Spleen (tissue), 11 donors: ENCODE data around the gene TBX20. TPM values are rescaled to one million over a fixed set of nuclear protein-coding genes. Genes with fewer than 3 reads are reported as not detected.

ENCODE experiments used
- DNase-seq: peaks from one replicate; pipeline ENCODE4 v3.0.0-alpha.2; 2020
- H3K27ac ChIP-seq, 8 donors: fragments of 200-600 bp; sonication (generic) in 7 of 8; 1 replicate in 4 of 8; 2 replicates in 4 of 8; pipeline versions ENCODE4 v1.5.0 to v1.8.0; 2016 to 2021; ENCODE audit warnings: inconsistent platforms in 4 of 8, mild to moderate bottlenecking in 4 of 8, moderate library complexity in 1 of 8
- H3K27me3 ChIP-seq, 7 donors: fragments of 200-600 bp; sonication (generic) in 6 of 7; replicated peaks in 1 of 7; 1 replicate in 4 of 7; 2 replicates in 3 of 7; pipeline versions ENCODE4 v1.5.0 to v1.8.0; 2016 to 2021; ENCODE audit warnings: inconsistent platforms in 3 of 7, mild to moderate bottlenecking in 1 of 7
- H3K36me3 ChIP-seq, 6 donors: fragments of 200-600 bp; sonication (generic) in 5 of 6; 1 replicate in 4 of 6; 2 replicates in 2 of 6; pipeline versions ENCODE4 v1.5.0 to v1.8.0; 2016 to 2021; ENCODE audit warnings: inconsistent platforms in 2 of 6
- H3K4me1 ChIP-seq, 6 donors: fragments of 200-600 bp; sonication (generic) in 5 of 6; 1 replicate in 3 of 6; 2 replicates in 3 of 6; pipeline versions ENCODE4 v1.5.0 to v1.8.0; 2016 to 2021; ENCODE audit warnings: inconsistent platforms in 3 of 6
- H3K4me3 ChIP-seq, 8 donors: fragments of 200-600 bp; sonication (generic) in 7 of 8; 1 replicate in 4 of 8; 2 replicates in 4 of 8; pipeline versions ENCODE4 v1.5.0 to v1.8.0; 2016 to 2021; ENCODE audit warnings: inconsistent platforms in 4 of 8, mild to moderate bottlenecking in 4 of 8, moderate library complexity in 2 of 8
- H3K9me3 ChIP-seq, 8 donors: fragments of 200-600 bp; sonication (generic) in 7 of 8; 1 replicate in 4 of 8; 2 replicates in 4 of 8; pipeline versions ENCODE4 v1.5.0 to v1.8.0; 2016 to 2021; ENCODE audit warnings: inconsistent platforms in 4 of 8
- POLR2A ChIP-seq, 3 donors: fragments of 450-650 bp; IDR thresholded peaks; one replicate each; pipeline ENCODE4 v1.5.1; 2017; ENCODE audit warnings: antibody characterized with exemption in 3 of 3, mild to moderate bottlenecking in 1 of 3
- POLR2AphosphoS5 ChIP-seq, 3 donors: sonication (generic); formaldehyde crosslinking; IDR thresholded peaks; one replicate each; pipeline ENCODE4 v1.5.1; 2017; ENCODE audit warnings: antibody characterized with exemption in 3 of 3
- WGBS, 5 donors: extraction: QIAGEN DNeasy Blood & Tissue Kit in 3 of 5; methylation state at CpG; one replicate each; pipeline versions ENCODE4 v1.1.5 to v1.1.7; 2013 to 2018; 5-methylcytosine and 5-hydroxymethylcytosine counted together
- intact Hi-C: fragments of 100-400 bp; cut with DNase I; formaldehyde crosslinking; loops from one replicate; pipeline ENCODE4 v1.15.0; 2023; ENCODE audit warnings: low total_unique reads
- polyA plus RNA-seq, 3 donors: library from polyadenylated mRNA; stranded (reverse); fragments of 200-250 nt; gene quantifications; one replicate each; pipeline ENCODE4 v1.2.1, GENCODE V29; 2013
- total RNA-seq, 7 donors: library from RNA; depleted of rRNA in 3 of 7; stranded (reverse); fragments of >200 nt in 3 of 7; fragmentation: NEBNext Ultra II Directional in 4 of 7; extraction: Animal tissue kit (Norgen Biotek cat#: 25700) in 4 of 7; gene quantifications; one replicate each; pipeline versions ENCODE4 v1.1.0 to v1.2.1, GENCODE V29; 2016 to 2021
- TF ChIP-seq, protein P1 (sequence below), 11 experiments: fragments of 200-600 bp in 7 of 11; fragments of 450-650 bp in 4 of 11; sonication (generic) in 4 of 11; IDR thresholded peaks in 8 of 11; conservative IDR thresholded peaks in 3 of 11; 1 replicate in 7 of 11; 2 replicates in 4 of 11; pipeline versions ENCODE4 v1.4.0 to v1.8.0; 2016 to 2021; ENCODE audit warnings: antibody characterized with exemption in 11 of 11, inconsistent platforms in 4 of 11, mild to moderate bottlenecking in 1 of 11
- donor health status: healthy with polysubstance abuse.
- donor health status: DM: no; HTN: no; CAD: no; lungs with moderate emphysema.
- donor health status: DM: no; HTN: no; CAD: no.
- donor health status: Bipolar disorder and iron deficiency.
- donor health status: healthy.
- donor health status: DM: no; HTN: no; CAD: no.
- donor health status: DM: yes; HTN: yes; CAD: no.

TBX20 gene
- total and polyA plus RNA-seq, 10 donors = not detected

DNA sequence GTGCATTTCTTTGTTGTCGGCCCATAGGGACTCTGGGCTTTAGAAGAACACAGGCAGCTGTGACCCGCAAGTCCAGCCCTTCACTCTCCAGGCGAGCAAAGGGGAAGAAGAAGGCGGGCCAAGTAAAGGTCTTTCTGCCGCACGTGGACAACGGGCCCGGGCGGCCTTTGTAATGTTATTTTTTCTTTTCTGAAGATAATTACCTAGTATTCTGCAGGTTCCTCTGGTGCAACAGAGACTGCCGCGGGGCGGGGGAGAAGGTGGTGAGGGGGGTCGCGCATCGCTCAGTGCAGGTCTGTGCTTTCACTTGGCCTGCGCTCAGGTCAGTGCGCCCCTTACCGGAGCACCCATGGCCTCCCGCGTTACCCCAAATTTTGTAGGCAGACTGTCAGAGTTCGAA lies 7.1 kb upstream of the TBX20 start:
- DNase-seq = no peak
- H3K9me3 ChIP-seq = peaks cover 0 to 11% (median 0%) of the 10 kb centered on the region in 8 donors
- 5 to 11% (median 8%) methylated on average over 21 of the region's 21 CpGs for WGBS, 5 donors
- intact Hi-C loops = no loop called here
- TF ChIP-seq POLR2A (IDR thresholded peaks at IDR 0.05) (no peak), POLR2AphosphoS5 (IDR thresholded peaks at IDR 0.05) (no peak)
- TF ChIP-seq, protein P1, sequence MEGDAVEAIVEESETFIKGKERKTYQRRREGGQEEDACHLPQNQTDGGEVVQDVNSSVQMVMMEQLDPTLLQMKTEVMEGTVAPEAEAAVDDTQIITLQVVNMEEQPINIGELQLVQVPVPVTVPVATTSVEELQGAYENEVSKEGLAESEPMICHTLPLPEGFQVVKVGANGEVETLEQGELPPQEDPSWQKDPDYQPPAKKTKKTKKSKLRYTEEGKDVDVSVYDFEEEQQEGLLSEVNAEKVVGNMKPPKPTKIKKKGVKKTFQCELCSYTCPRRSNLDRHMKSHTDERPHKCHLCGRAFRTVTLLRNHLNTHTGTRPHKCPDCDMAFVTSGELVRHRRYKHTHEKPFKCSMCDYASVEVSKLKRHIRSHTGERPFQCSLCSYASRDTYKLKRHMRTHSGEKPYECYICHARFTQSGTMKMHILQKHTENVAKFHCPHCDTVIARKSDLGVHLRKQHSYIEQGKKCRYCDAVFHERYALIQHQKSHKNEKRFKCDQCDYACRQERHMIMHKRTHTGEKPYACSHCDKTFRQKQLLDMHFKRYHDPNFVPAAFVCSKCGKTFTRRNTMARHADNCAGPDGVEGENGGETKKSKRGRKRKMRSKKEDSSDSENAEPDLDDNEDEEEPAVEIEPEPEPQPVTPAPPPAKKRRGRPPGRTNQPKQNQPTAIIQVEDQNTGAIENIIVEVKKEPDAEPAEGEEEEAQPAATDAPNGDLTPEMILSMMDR (IDR thresholded peaks at IDR 0.05 in 8 of 11, conservative IDR thresholded peaks at IDR 0.05 in 3 of 11) = no peak
- H3K27me3 ChIP-seq = peaks cover 5 to 100% (median 77%) of the 10 kb centered on the region in 7 donors
- H3K36me3 ChIP-seq = no peaks in the 10 kb centered on the region
- peaks cover 0 to 31% (median 20%) of the 10 kb centered on the region in 6 donors for H3K4me1 ChIP-seq
- H3K27ac ChIP-seq = no peak overlapping the region
- H3K4me3 ChIP-seq = no peak overlapping the region

DNA sequence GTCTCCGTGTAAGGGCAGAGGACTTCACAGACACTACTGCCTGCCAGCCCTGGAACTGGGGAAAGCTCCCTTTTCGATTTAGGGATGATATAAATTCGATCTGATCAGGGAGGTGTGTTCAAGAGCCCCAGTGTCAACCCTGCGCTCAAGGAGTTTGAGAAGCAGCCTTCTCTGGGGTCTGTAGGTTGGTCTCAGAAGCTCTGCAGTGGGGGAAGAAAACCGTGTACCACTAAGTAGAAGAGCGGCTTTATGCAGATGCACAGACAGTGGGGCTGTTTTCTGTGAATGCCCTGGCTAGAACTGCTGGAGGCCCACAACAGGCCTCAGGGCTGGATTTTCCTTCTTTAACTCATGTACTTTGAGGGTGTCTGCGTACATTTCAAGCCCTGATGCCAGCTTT lies 6.3 kb upstream of the TBX20 start:
- H3K4me3 ChIP-seq = no peak overlapping the region
- peaks cover 0 to 19% (median 0%) of the 10 kb centered on the region in 8 donors for H3K9me3 ChIP-seq
- 36 to 51% (median 41%) methylated on average over 7 of the region's 7 CpGs for WGBS, 5 donors
- H3K4me1 ChIP-seq = peaks cover 0 to 31% (median 20%) of the 10 kb centered on the region in 6 donors
- intact Hi-C loops = no loop called here
- no peak for TF ChIP-seq POLR2AphosphoS5 (IDR thresholded peaks at IDR 0.05)
- TF ChIP-seq, protein P1 (IDR thresholded peaks at IDR 0.05 in 8 of 11, conservative IDR thresholded peaks at IDR 0.05 in 3 of 11) = no peak
- no peak for TF ChIP-seq POLR2A (IDR thresholded peaks at IDR 0.05)
- no peak for DNase-seq
- H3K27ac ChIP-seq = no peak overlapping the region
- no peaks in the 10 kb centered on the region for H3K36me3 ChIP-seq
- peaks cover 8 to 100% (median 85%) of the 10 kb centered on the region in 7 donors for H3K27me3 ChIP-seq

DNA sequence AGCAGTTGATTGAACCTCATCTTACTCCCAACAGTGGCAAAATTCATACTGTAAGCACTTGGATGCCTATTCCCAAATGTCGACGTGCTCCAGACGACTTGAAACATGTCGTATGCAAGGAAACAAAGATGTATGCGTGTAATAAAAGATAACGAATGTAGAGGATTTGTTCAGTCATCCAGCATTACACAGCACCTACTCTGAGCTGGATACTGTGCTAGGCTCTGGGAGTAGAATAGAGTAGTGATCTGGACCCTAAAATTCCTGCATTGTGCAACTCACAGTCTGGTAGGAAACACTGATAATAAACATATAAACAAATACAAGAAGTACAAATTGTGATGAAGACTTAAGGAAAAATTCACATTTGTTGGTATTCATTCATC lies 5.6 kb upstream of the TBX20 start:
- no peak overlapping the region for H3K27ac ChIP-seq
- H3K4me3 ChIP-seq = no peak overlapping the region
- no peak for DNase-seq
- no peak for TF ChIP-seq POLR2AphosphoS5 (IDR thresholded peaks at IDR 0.05)
- TF ChIP-seq, protein P1 (IDR thresholded peaks at IDR 0.05 in 8 of 11, conservative IDR thresholded peaks at IDR 0.05 in 3 of 11) = no peak
- WGBS, 5 donors = 11 to 13% (median 12%) methylated on average over 6 of the region's 6 CpGs
- H3K9me3 ChIP-seq = peaks cover 0 to 25% (median 0%) of the 10 kb centered on the region in 8 donors
- no peaks in the 10 kb centered on the region for H3K36me3 ChIP-seq
- intact Hi-C loops = no loop called here
- H3K27me3 ChIP-seq = peaks cover 8 to 100% (median 93%) of the 10 kb centered on the region in 7 donors
- peaks cover 2 to 35% (median 20%) of the 10 kb centered on the region in 6 donors for H3K4me1 ChIP-seq

DNA sequence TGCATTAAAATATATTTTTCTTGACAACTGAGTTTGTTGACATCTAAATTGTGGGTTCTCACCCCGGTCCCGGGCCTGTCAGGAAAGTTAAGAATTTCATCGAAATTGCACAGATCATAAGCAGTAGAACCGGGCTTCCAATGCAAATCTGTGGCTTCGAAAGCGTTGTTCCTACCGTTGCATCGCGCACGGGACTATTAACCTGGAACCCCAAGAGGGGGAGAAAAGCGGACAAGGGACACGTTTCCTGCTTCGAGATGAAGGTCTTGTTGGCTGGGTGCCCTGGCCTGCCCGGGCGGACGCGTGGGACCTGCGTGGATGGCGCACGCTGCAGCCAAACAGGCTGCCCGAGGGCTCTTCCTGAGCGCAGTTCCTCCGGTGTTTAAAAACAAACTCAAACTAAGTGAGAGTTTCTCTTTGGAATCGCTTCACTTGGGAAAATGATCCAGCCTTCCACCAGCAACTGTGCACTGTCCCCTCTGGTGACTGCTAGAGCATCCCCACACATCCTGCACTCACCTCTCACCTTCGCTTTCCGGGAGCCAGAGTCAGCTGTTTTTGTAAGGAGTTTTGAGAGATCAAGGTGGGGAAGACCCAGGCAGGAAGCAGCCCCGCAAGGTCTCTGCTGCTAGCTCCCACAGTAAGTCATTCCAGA lies 5.1 kb upstream of the TBX20 start:
- Histone ChIP-seq H3K27ac (no peak overlapping the region), H3K4me1 (peaks cover 5 to 40% (median 25%) of the 10 kb centered on the region in 6 donors), H3K9me3 (peaks cover 0 to 28% (median 0%) of the 10 kb centered on the region in 8 donors), H3K27me3 (peaks cover 8 to 100% (median 97%) of the 10 kb centered on the region in 7 donors), H3K4me3 (no peak overlapping the region), H3K36me3 (no peaks in the 10 kb centered on the region)
- TF ChIP-seq POLR2A (IDR thresholded peaks at IDR 0.05) = no peak
- no peak for TF ChIP-seq POLR2AphosphoS5 (IDR thresholded peaks at IDR 0.05)
- TF ChIP-seq, protein P1 (IDR thresholded peaks at IDR 0.05 in 8 of 11, conservative IDR thresholded peaks at IDR 0.05 in 3 of 11) = no peak
- WGBS, 5 donors = 5 to 13% (median 9%) methylated on average over 27 of the region's 27 CpGs
- intact Hi-C loops = no loop called here
- no peak for DNase-seq
